ENCODE measurements around the gene AQP4.
A peak's percentile ranks its signal among the peaks of the same experiment; 100 is the strongest.

The AQP4 gene

DNA sequence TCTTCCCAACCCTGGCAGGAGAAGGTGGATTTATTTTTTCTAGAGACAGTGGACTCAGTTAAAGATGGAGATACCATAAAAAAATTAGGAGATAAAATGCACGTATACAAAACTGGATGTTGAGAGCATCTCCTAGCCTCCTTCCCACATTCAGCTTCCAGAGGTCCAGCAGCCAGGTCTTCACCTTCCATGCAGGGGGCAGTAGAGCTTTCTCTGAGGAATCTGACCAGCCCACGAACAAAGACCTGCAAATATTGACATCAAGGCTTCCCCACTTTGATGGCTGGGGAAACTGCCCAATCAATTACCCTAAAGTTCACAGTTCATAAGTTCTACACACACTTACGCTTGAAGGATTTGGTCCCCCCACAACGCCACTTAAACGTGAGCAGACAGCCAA is 24.5 kb downstream of the AQP4 start:
- no peak overlapping the region for H3K4me3 ChIP-seq (ENCODE audit: low read length)
- DNase-seq (ENCODE audit: low read depth, low spot score) = no peak
- no peaks in the 10 kb centered on the region for H3K36me3 ChIP-seq (ENCODE audit: control insufficient read depth, insufficient read depth, low read length)
- no peak overlapping the region for H3K27ac ChIP-seq (ENCODE audit: low read length)
- WGBS (ENCODE audit: insufficient coverage, insufficient read length) = no CpG with 5 or more reads among the region's 5 CpGs
- no peaks in the 10 kb centered on the region for H3K9me3 ChIP-seq (ENCODE audit: control insufficient read depth, insufficient read depth, low read length)
- no peaks in the 10 kb centered on the region for H3K4me1 ChIP-seq (ENCODE audit: control insufficient read depth, insufficient read depth, low read length)
- no peaks in the 10 kb centered on the region for H3K27me3 ChIP-seq (ENCODE audit: control insufficient read depth, insufficient read depth, low read length)

DNA sequence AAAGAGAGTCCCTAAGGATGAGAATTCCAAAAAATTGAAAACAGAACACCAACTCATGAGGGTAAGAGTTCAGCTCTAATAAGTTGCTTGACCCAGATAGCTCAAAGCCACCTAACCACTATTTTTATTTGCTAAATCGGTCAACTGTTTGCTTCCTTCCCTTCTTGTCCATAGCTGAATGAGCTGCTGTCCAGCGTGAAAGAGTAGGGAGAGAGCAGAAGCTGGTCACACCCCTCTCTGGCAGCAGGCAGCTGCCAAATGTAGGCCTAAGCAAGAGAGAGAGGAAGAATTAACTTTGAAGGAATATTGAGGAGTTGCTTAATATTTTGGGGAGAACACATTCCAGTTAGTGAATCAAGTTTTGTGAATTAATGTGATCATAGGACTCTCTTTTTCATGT is 25.9 kb downstream of the AQP4 start:
- no peaks in the 10 kb centered on the region for H3K4me1 ChIP-seq (ENCODE audit: control insufficient read depth, insufficient read depth, low read length)
- no CpG with 5 or more reads among the region's 2 CpGs for WGBS (ENCODE audit: insufficient coverage, insufficient read length)

GRCh38 chr18:26832302-26832701 is 33.2 kb downstream of the AQP4 start:
- WGBS (ENCODE audit: insufficient coverage, insufficient read length) = no CpG with 5 or more reads among the region's 11 CpGs
- no peak for DNase-seq (ENCODE audit: low read depth, low spot score)
- Histone ChIP-seq H3K4me3 (ENCODE audit: low read length) (no peak overlapping the region), H3K27me3 (ENCODE audit: control insufficient read depth, insufficient read depth, low read length) (no peaks in the 10 kb centered on the region), H3K27ac (ENCODE audit: low read length) (no peak overlapping the region), H3K4me1 (ENCODE audit: control insufficient read depth, insufficient read depth, low read length) (no peaks in the 10 kb centered on the region), H3K9me3 (ENCODE audit: control insufficient read depth, insufficient read depth, low read length) (no peaks in the 10 kb centered on the region), H3K36me3 (ENCODE audit: control insufficient read depth, insufficient read depth, low read length) (no peaks in the 10 kb centered on the region)

More for the DNA sequence above, 25.9 kb downstream of the AQP4 start:
- Histone ChIP-seq H3K27me3 (ENCODE audit: control insufficient read depth, insufficient read depth, low read length) (no peaks in the 10 kb centered on the region), H3K9me3 (ENCODE audit: control insufficient read depth, insufficient read depth, low read length) (no peaks in the 10 kb centered on the region), H3K4me3 (ENCODE audit: low read length) (no peak overlapping the region), H3K36me3 (ENCODE audit: control insufficient read depth, insufficient read depth, low read length) (no peaks in the 10 kb centered on the region), H3K27ac (ENCODE audit: low read length) (no peak overlapping the region)
- no peak for DNase-seq (ENCODE audit: low read depth, low spot score)

DNA sequence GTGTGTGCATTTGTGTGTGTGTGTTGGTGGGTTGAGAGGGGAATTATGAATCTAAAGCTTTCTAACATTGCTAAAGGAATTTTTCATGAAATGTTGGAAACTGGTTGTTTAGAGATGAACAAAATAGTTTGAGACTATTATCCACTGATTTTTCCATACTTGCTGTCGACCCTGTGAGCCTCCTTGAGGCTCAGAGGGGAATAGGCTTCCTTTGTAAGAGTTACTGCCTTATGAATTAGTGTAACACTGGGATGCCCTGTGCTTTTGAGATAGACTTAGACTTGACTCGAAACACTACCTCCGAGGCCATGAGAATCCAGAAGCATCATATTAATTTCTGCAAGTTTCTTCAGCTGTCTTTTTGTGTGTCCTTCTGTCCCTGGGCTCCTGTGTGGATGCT is 37.9 kb downstream of the AQP4 start:
- no peaks in the 10 kb centered on the region for H3K4me1 ChIP-seq (ENCODE audit: control insufficient read depth, insufficient read depth, low read length)

GRCh38 chr18:26826656-26827235 is 38.8 kb downstream of the AQP4 start:
- DNase-seq (ENCODE audit: low read depth, low spot score) = no peak
- no peaks in the 10 kb centered on the region for H3K27me3 ChIP-seq (ENCODE audit: control insufficient read depth, insufficient read depth, low read length)
- no peaks in the 10 kb centered on the region for H3K4me1 ChIP-seq (ENCODE audit: control insufficient read depth, insufficient read depth, low read length)
- no CpG with 5 or more reads among the region's 6 CpGs for WGBS (ENCODE audit: insufficient coverage, insufficient read length)
- no peak overlapping the region for H3K27ac ChIP-seq (ENCODE audit: low read length)
- no peaks in the 10 kb centered on the region for H3K36me3 ChIP-seq (ENCODE audit: control insufficient read depth, insufficient read depth, low read length)
- H3K4me3 ChIP-seq (ENCODE audit: low read length) = no peak overlapping the region
- H3K9me3 ChIP-seq (ENCODE audit: control insufficient read depth, insufficient read depth, low read length) = no peaks in the 10 kb centered on the region

More for the DNA sequence above, 37.9 kb downstream of the AQP4 start:
- WGBS (ENCODE audit: insufficient coverage, insufficient read length) = no CpG with 5 or more reads among the region's 3 CpGs
- Histone ChIP-seq H3K4me3 (ENCODE audit: low read length) (no peak overlapping the region), H3K27me3 (ENCODE audit: control insufficient read depth, insufficient read depth, low read length) (no peaks in the 10 kb centered on the region), H3K36me3 (ENCODE audit: control insufficient read depth, insufficient read depth, low read length) (no peaks in the 10 kb centered on the region), H3K27ac (ENCODE audit: low read length) (no peak overlapping the region), H3K9me3 (ENCODE audit: control insufficient read depth, insufficient read depth, low read length) (no peaks in the 10 kb centered on the region)
- no peak for DNase-seq (ENCODE audit: low read depth, low spot score)

- H3K4me1 ChIP-seq (ENCODE audit: control insufficient read depth, insufficient read depth, low read length) = no peaks in the 10 kb centered on the region; the same call in 1 of the 2 replicates
- no peak overlapping the region for H3K27ac ChIP-seq (ENCODE audit: low read length)
- H3K27me3 ChIP-seq (ENCODE audit: control insufficient read depth, insufficient read depth, low read length) = no peaks in the 10 kb centered on the region
- no peaks in the 10 kb centered on the region; the same call in 1 of the 2 replicates for H3K9me3 ChIP-seq (ENCODE audit: control insufficient read depth, insufficient read depth, low read length)
- DNase-seq (ENCODE audit: low read depth, low spot score) = no peak
- no peak overlapping the region for H3K4me3 ChIP-seq (ENCODE audit: low read length)
- H3K36me3 ChIP-seq (ENCODE audit: control insufficient read depth, insufficient read depth, low read length) = no peaks in the 10 kb centered on the region
- no CpG with 5 or more reads among the region's 1 CpG for WGBS (ENCODE audit: insufficient coverage, insufficient read length)
These were observed 44.3 kb downstream of the AQP4 start for GRCh38 chr18:26821181-26821580.

- H3K4me1 ChIP-seq (ENCODE audit: control insufficient read depth, insufficient read depth, low read length) = no peaks in the 10 kb centered on the region; the same call in 1 of the 2 replicates
- H3K36me3 ChIP-seq (ENCODE audit: control insufficient read depth, insufficient read depth, low read length) = no peaks in the 10 kb centered on the region
- WGBS (ENCODE audit: insufficient coverage, insufficient read length) = no CpG with 5 or more reads among the region's 1 CpG
- no peaks in the 10 kb centered on the region for H3K27me3 ChIP-seq (ENCODE audit: control insufficient read depth, insufficient read depth, low read length)
- DNase-seq (ENCODE audit: low read depth, low spot score) = no peak
- H3K9me3 ChIP-seq (ENCODE audit: control insufficient read depth, insufficient read depth, low read length) = no peaks in the 10 kb centered on the region; the same call in 1 of the 2 replicates
- H3K4me3 ChIP-seq (ENCODE audit: low read length) = no peak overlapping the region
- H3K27ac ChIP-seq (ENCODE audit: low read length) = no peak overlapping the region
These were observed 46.5 kb downstream of the AQP4 start for GRCh38 chr18:26819046-26819445.

- H3K4me1 ChIP-seq (ENCODE audit: control insufficient read depth, insufficient read depth, low read length) = no peaks in the 10 kb centered on the region; the same call in 1 of the 2 replicates
- H3K4me3 ChIP-seq (ENCODE audit: low read length) = no peak overlapping the region
- no peak for DNase-seq (ENCODE audit: low read depth, low spot score)
- no peaks in the 10 kb centered on the region for H3K27me3 ChIP-seq (ENCODE audit: control insufficient read depth, insufficient read depth, low read length)
- H3K27ac ChIP-seq (ENCODE audit: low read length) = no peak overlapping the region
- no peaks in the 10 kb centered on the region; the same call in 1 of the 2 replicates for H3K9me3 ChIP-seq (ENCODE audit: control insufficient read depth, insufficient read depth, low read length)
- no CpG with 5 or more reads among the region's 1 CpG for WGBS (ENCODE audit: insufficient coverage, insufficient read length)
- no peaks in the 10 kb centered on the region for H3K36me3 ChIP-seq (ENCODE audit: control insufficient read depth, insufficient read depth, low read length)
These were observed 47.0 kb downstream of the AQP4 start for GRCh38 chr18:26818461-26818860.

GRCh38 chr18:26813043-26813442 is 52.5 kb downstream of the AQP4 start:
- WGBS (ENCODE audit: insufficient coverage, insufficient read length) = no CpG with 5 or more reads among the region's 1 CpG
- Histone ChIP-seq H3K9me3 (ENCODE audit: control insufficient read depth, insufficient read depth, low read length) (no peaks in the 10 kb centered on the region), H3K36me3 (ENCODE audit: control insufficient read depth, insufficient read depth, low read length) (no peaks in the 10 kb centered on the region), H3K27me3 (ENCODE audit: control insufficient read depth, insufficient read depth, low read length) (no peaks in the 10 kb centered on the region), H3K27ac (ENCODE audit: low read length) (no peak overlapping the region), H3K4me3 (ENCODE audit: low read length) (no peak overlapping the region), H3K4me1 (ENCODE audit: control insufficient read depth, insufficient read depth, low read length) (no peaks in the 10 kb centered on the region)
- DNase-seq (ENCODE audit: low read depth, low spot score) = peak; percentile 52

- Histone ChIP-seq H3K36me3 (ENCODE audit: control insufficient read depth, insufficient read depth, low read length) (no peaks in the 10 kb centered on the region), H3K9me3 (ENCODE audit: control insufficient read depth, insufficient read depth, low read length) (no peaks in the 10 kb centered on the region), H3K4me1 (ENCODE audit: control insufficient read depth, insufficient read depth, low read length) (no peaks in the 10 kb centered on the region), H3K4me3 (ENCODE audit: low read length) (no peak overlapping the region), H3K27me3 (ENCODE audit: control insufficient read depth, insufficient read depth, low read length) (no peaks in the 10 kb centered on the region), H3K27ac (ENCODE audit: low read length) (no peak overlapping the region)
- DNase-seq (ENCODE audit: low read depth, low spot score) = no peak
- WGBS (ENCODE audit: insufficient coverage, insufficient read length) = no CpG with 5 or more reads among the region's 3 CpGs
These were observed 53.0 kb downstream of the AQP4 start for GRCh38 chr18:26812462-26812861.

- no peaks in the 10 kb centered on the region for H3K27me3 ChIP-seq (ENCODE audit: control insufficient read depth, insufficient read depth, low read length)
- H3K9me3 ChIP-seq (ENCODE audit: control insufficient read depth, insufficient read depth, low read length) = no peaks in the 10 kb centered on the region
- no peaks in the 10 kb centered on the region for H3K36me3 ChIP-seq (ENCODE audit: control insufficient read depth, insufficient read depth, low read length)
- H3K4me3 ChIP-seq (ENCODE audit: low read length) = no peak overlapping the region
- no peak overlapping the region for H3K27ac ChIP-seq (ENCODE audit: low read length)
- WGBS (ENCODE audit: insufficient coverage, insufficient read length) = no CpG with 5 or more reads among the region's 5 CpGs
- no peak for DNase-seq (ENCODE audit: low read depth, low spot score)
- no peaks in the 10 kb centered on the region for H3K4me1 ChIP-seq (ENCODE audit: control insufficient read depth, insufficient read depth, low read length)
These were observed 56.2 kb downstream of the AQP4 start for GRCh38 chr18:26809346-26809745.

Data from iPS DF 6.9 (cell line).